OCI-LY3 (cell line): ENCODE data around the gene HS6ST1.

Source experiments
- CTCF ChIP-seq: fragments of 200-600, 300-600 bp; sonication (generic); IDR thresholded peaks from 2 replicates; pipeline ENCODE4 v1.5.1; 2014; ENCODE audit warnings: antibody characterized with exemption, low read length, low read depth
- EZH2phosphoT487 ChIP-seq: fragments of 200-600 bp; shearing (Covaris generic); IDR thresholded peaks from 2 replicates; pipeline ENCODE4 v1.6.1; 2018; ENCODE audit warnings: antibody characterized with exemption, mixed run types, low read depth

GRCh38 chr2:128272601-128273468, 45.8 kb downstream of the HS6ST1 start:
- no peak for TF ChIP-seq CTCF
- no peak for TF ChIP-seq EZH2phosphoT487
